GM12864 (cell line): Measurements from ENCODE around the gene ALK.

Experiments used
- DNase-seq: peaks from one replicate; pipeline ENCODE4 v3.0.0-alpha.2; 2011; ENCODE audit warnings: low read depth
- H3K4me3 ChIP-seq: 2 replicates; pipeline ENCODE4 v1.5.1; 2011; ENCODE audit warnings: mild to moderate bottlenecking, low read depth, low read length, control low read depth
- CTCF ChIP-seq: IDR thresholded peaks from 2 replicates; pipeline ENCODE4 v1.5.1; 2011; ENCODE audit warnings: low read depth, mild to moderate bottlenecking, moderate library complexity, low read length, control low read depth, inconsistent platforms; ENCODE audit errors: missing control alignments

The ALK gene

GRCh38 chr2:29850794-29851193 lies 70.6 kb downstream of the ALK start:
- no peak overlapping the region for H3K4me3 ChIP-seq
- no peak for DNase-seq
- TF ChIP-seq CTCF = no peak

GRCh38 chr2:29848566-29849310 lies 72.6 kb downstream of the ALK start:
- DNase-seq = no peak
- no peak overlapping the region for H3K4me3 ChIP-seq
- TF ChIP-seq CTCF = no peak

- DNase-seq = no peak
- TF ChIP-seq CTCF = no peak
- H3K4me3 ChIP-seq = no peak overlapping the region
These were observed 73.5 kb downstream of the ALK start for GRCh38 chr2:29847886-29848285.

GRCh38 chr2:29844713-29845326 lies 76.6 kb downstream of the ALK start:
- no peak for DNase-seq
- H3K4me3 ChIP-seq = no peak overlapping the region
- no peak for TF ChIP-seq CTCF

- peak; percentile 91 for TF ChIP-seq CTCF
- no peak overlapping the region for H3K4me3 ChIP-seq
- DNase-seq = peak; percentile 7
These were observed 79.9 kb downstream of the ALK start for GRCh38 chr2:29841386-29842004.

- H3K4me3 ChIP-seq = no peak overlapping the region
- no peak for TF ChIP-seq CTCF
- no peak for DNase-seq
These were observed 82.1 kb downstream of the ALK start for GRCh38 chr2:29839306-29839705.
